ENCODE results near the gene MYRF. TPM values are rescaled to one million over a fixed set of nuclear protein-coding genes. Genes with fewer than 3 reads are reported as not detected.

MYRF gene
- total RNA-seq, 2 experiments from 2014 or later, result 0.19 to 1.1 TPM

GRCh38 chr11:61828379-61828628 lies 75.9 kb downstream of the MYRF start:
- no peaks in the 10 kb centered on the region for H4K20me1 ChIP-seq (ENCODE audit: insufficient read depth, low read length)
- no peaks in the 10 kb centered on the region for H3K79me2 ChIP-seq (ENCODE audit: insufficient read depth, low read depth, low read length)
- H3K9me3 ChIP-seq (ENCODE audit: low read length), result no peaks in the 10 kb centered on the region
- no peak overlapping the region for H2AFZ ChIP-seq (ENCODE audit: low read length)
- intact Hi-C loops (cut with micrococcal nuclease; ENCODE audit: unreplicated experiment), result no loop called here
- H3K27ac ChIP-seq (ENCODE audit: low read depth, low read length, poor library complexity, severe bottlenecking), result no peak overlapping the region
- DNase-seq (ENCODE audit: low spot score), result no peak
- no peak for TF ChIP-seq CTCF (conservative IDR thresholded peaks at IDR 0.05; ENCODE audit: low read length)
- TF ChIP-seq EZH2phosphoT487 (IDR thresholded peaks at IDR 0.05; ENCODE audit: borderline replicate concordance, low read depth, low read length), result no peak; the same call in 1 of the 2 replicates
- H3K36me3 ChIP-seq (ENCODE audit: insufficient read depth, low read length), result no peaks in the 10 kb centered on the region
- H3K4me3 ChIP-seq (ENCODE audit: low read depth, low read length, poor library complexity, severe bottlenecking), result no peak overlapping the region
- ChIA-PET POLR2A (no interaction called here), CTCF (ENCODE audit: unreplicated experiment) (no interaction called here)
- BruUV-seq (replicated peaks), result no TSS peak
- H3K4me1 ChIP-seq (ENCODE audit: insufficient read depth, low read length, poor library complexity, severe bottlenecking), result peaks cover 6% of the 10 kb centered on the region
- H3K9me2 ChIP-seq (ENCODE audit: insufficient read depth, low read length), result no peaks in the 10 kb centered on the region
- no peak overlapping the region; the same call in 1 of the 2 replicates for H3K4me2 ChIP-seq (ENCODE audit: low read length)

- H3K4me2 ChIP-seq (ENCODE audit: low read length), result peak overlapping the region; percentile 31; the same call in 1 of the 2 replicates
- H3K9me3 ChIP-seq (ENCODE audit: low read length), result no peaks in the 10 kb centered on the region
- intact Hi-C loops (cut with micrococcal nuclease; ENCODE audit: unreplicated experiment), result no loop called here
- POLR2A ChIA-PET, result no interaction called here
- H3K4me1 ChIP-seq (ENCODE audit: insufficient read depth, low read length, poor library complexity, severe bottlenecking), result peaks cover 8% of the 10 kb centered on the region
- CTCF ChIA-PET (ENCODE audit: unreplicated experiment), result no interaction called here
- no peak for DNase-seq (ENCODE audit: low spot score)
- TF ChIP-seq CTCF (conservative IDR thresholded peaks at IDR 0.05; ENCODE audit: low read length) (no peak), EZH2phosphoT487 (IDR thresholded peaks at IDR 0.05; ENCODE audit: borderline replicate concordance, low read depth, low read length) (no peak)
- no peak overlapping the region for H2AFZ ChIP-seq (ENCODE audit: low read length)
- no peaks in the 10 kb centered on the region for H3K36me3 ChIP-seq (ENCODE audit: insufficient read depth, low read length)
- no peak overlapping the region for H3K27ac ChIP-seq (ENCODE audit: low read depth, low read length, poor library complexity, severe bottlenecking)
- no peaks in the 10 kb centered on the region for H3K9me2 ChIP-seq (ENCODE audit: insufficient read depth, low read length)
- H3K4me3 ChIP-seq (ENCODE audit: low read depth, low read length, poor library complexity, severe bottlenecking), result no peak overlapping the region
- no peaks in the 10 kb centered on the region for H4K20me1 ChIP-seq (ENCODE audit: insufficient read depth, low read length)
- BruUV-seq (replicated peaks), result no TSS peak
- no peaks in the 10 kb centered on the region for H3K79me2 ChIP-seq (ENCODE audit: insufficient read depth, low read depth, low read length)
Observed at GRCh38 chr11:61828629-61829407, 76.4 kb downstream of the MYRF start.

- no TSS peak for BruUV-seq (replicated peaks)
- TF ChIP-seq EZH2phosphoT487 (IDR thresholded peaks at IDR 0.05; ENCODE audit: borderline replicate concordance, low read depth, low read length), result no peak
- no peak for TF ChIP-seq CTCF (conservative IDR thresholded peaks at IDR 0.05; ENCODE audit: low read length)
- CTCF ChIA-PET (ENCODE audit: unreplicated experiment), result no interaction called here
- H3K4me2 ChIP-seq (ENCODE audit: low read length), result no peak overlapping the region; the same call in 1 of the 2 replicates
- no peak for DNase-seq (ENCODE audit: low spot score)
- no peaks in the 10 kb centered on the region for H3K9me3 ChIP-seq (ENCODE audit: low read length)
- H4K20me1 ChIP-seq (ENCODE audit: insufficient read depth, low read length), result no peaks in the 10 kb centered on the region
- POLR2A ChIA-PET, result no interaction called here
- peaks cover 18% of the 10 kb centered on the region for H3K4me1 ChIP-seq (ENCODE audit: insufficient read depth, low read length, poor library complexity, severe bottlenecking)
- H2AFZ ChIP-seq (ENCODE audit: low read length), result no peak overlapping the region
- H3K79me2 ChIP-seq (ENCODE audit: insufficient read depth, low read depth, low read length), result no peaks in the 10 kb centered on the region
- no peak overlapping the region for H3K4me3 ChIP-seq (ENCODE audit: low read depth, low read length, poor library complexity, severe bottlenecking)
- no peaks in the 10 kb centered on the region for H3K36me3 ChIP-seq (ENCODE audit: insufficient read depth, low read length)
- H3K9me2 ChIP-seq (ENCODE audit: insufficient read depth, low read length), result no peaks in the 10 kb centered on the region
- no peak overlapping the region for H3K27ac ChIP-seq (ENCODE audit: low read depth, low read length, poor library complexity, severe bottlenecking)
- intact Hi-C loops (cut with micrococcal nuclease; ENCODE audit: unreplicated experiment), result no loop called here
Observed at GRCh38 chr11:61829806-61830205, 77.4 kb downstream of the MYRF start.

Measured in OCI-LY7 (cell line).